Caco-2 (cell line): ENCODE data around the gene KRT15. TPM values are rescaled to one million over a fixed set of nuclear protein-coding genes. Genes with fewer than 3 reads are reported as not detected.
A peak's percentile ranks its signal among the peaks of the same experiment; 100 is the strongest.

ENCODE experiments used
- BruUV-seq: library from RNA; stranded (reverse); fragments of 400-500 nt; replicated peaks from 2 replicates; lab custom pipeline; 2021; lab: Mats Ljungman, UMichigan
- CTCF ChIA-PET: fragments of 300-600 bp; sonication (Branson Sonifier 250); formaldehyde crosslinking; loops from one replicate; lab custom pipeline; 2022; ENCODE audit warnings: antibody characterized with exemption; lab: Charles Lee
- POLR2A ChIA-PET: fragments of 300-600 bp; sonication (Branson Sonifier 250); formaldehyde crosslinking; loops from one replicate; lab custom pipeline; 2022; ENCODE audit warnings: antibody characterized with exemption; lab: Charles Lee
- DNase-seq, 2 experiments: peaks; one replicate each; pipeline versions ENCODE4 v3.0.0 to v3.0.0-alpha.2; 2020 to 2022
- H3K27me3 ChIP-seq: replicated peaks from 2 replicates; pipeline ENCODE4 v1.6.0; 2011; ENCODE audit warnings: low read length; ENCODE audit not compliant: control insufficient read depth, insufficient read depth
- H3K36me3 ChIP-seq: 2 replicates; pipeline ENCODE4 v1.5.1; 2011; ENCODE audit warnings: low read length; ENCODE audit not compliant: control insufficient read depth, insufficient read depth
- H3K4me1 ChIP-seq: fragments of 250-450 bp; sonication (Bioruptor Pico); 2 replicates; pipeline ENCODE4 v1.5.1; 2020; ENCODE audit warnings: mild to moderate bottlenecking
- H3K4me3 ChIP-seq: 2 replicates; pipeline ENCODE4 v1.5.1; 2011; ENCODE audit warnings: low read depth, mild to moderate bottlenecking, control low read depth, low read length
- H3K9me3 ChIP-seq: fragments of 250-450 bp; sonication (Bioruptor Pico); 2 replicates; pipeline ENCODE4 v1.5.1; 2020; ENCODE audit warnings: mild to moderate bottlenecking, moderate library complexity
- H3K27ac Mint-ChIP-seq: one replicate; pipeline ENCODE4 v1.8.0; 2022; ENCODE audit warnings: mixed read lengths; ENCODE audit not compliant: unreplicated experiment
- H3K27me3 Mint-ChIP-seq: one replicate; pipeline ENCODE4 v1.8.0; 2022; ENCODE audit warnings: mixed read lengths; ENCODE audit not compliant: insufficient read depth, unreplicated experiment
- H3K36me3 Mint-ChIP-seq: one replicate; pipeline ENCODE4 v1.8.0; 2022; ENCODE audit warnings: mild to moderate bottlenecking, mixed read lengths; ENCODE audit not compliant: insufficient read depth, unreplicated experiment
- H3K4me1 Mint-ChIP-seq: one replicate; pipeline ENCODE4 v1.8.0; 2022; ENCODE audit warnings: low read depth, mixed read lengths; ENCODE audit not compliant: unreplicated experiment
- H3K4me3 Mint-ChIP-seq: one replicate; pipeline ENCODE4 v1.8.0; 2022; ENCODE audit warnings: mild to moderate bottlenecking, moderate library complexity, mixed read lengths; ENCODE audit not compliant: unreplicated experiment
- H3K9me3 Mint-ChIP-seq: one replicate; pipeline ENCODE4 v1.8.0; 2022; ENCODE audit warnings: mixed read lengths; ENCODE audit not compliant: unreplicated experiment
- intact Hi-C: fragments of 100-400 bp; cut with micrococcal nuclease; formaldehyde crosslinking; loops from one replicate; pipeline ENCODE4 v1.10.0; 2022; ENCODE audit not compliant: unreplicated experiment
- total RNA-seq: library from RNA; stranded (reverse); gene quantifications from 2 replicates; pipeline ENCODE4 v1.2.3, GENCODE V29; 2022
- TF ChIP-seq, protein P1 (sequence below), 2 experiments: fragments of 200-600 bp in 1 of 2; IDR thresholded peaks; 1 replicate in 1 of 2; 2 replicates in 1 of 2; pipeline versions ENCODE4 v1.5.1 to v1.8.0; 2011 to 2022; ENCODE audit warnings: antibody characterized with exemption in 1 of 2, control low read depth in 1 of 2, inconsistent platforms in 1 of 2, low read depth in 1 of 2, low read length in 1 of 2, mild to moderate bottlenecking in 1 of 2, moderate library complexity in 1 of 2; ENCODE audit not compliant: insufficient read depth in 1 of 2, severe bottlenecking in 1 of 2, unreplicated experiment in 1 of 2

Gene KRT15
- total RNA-seq, 1 experiment from 2014 or later, result 5.3 TPM

DNA sequence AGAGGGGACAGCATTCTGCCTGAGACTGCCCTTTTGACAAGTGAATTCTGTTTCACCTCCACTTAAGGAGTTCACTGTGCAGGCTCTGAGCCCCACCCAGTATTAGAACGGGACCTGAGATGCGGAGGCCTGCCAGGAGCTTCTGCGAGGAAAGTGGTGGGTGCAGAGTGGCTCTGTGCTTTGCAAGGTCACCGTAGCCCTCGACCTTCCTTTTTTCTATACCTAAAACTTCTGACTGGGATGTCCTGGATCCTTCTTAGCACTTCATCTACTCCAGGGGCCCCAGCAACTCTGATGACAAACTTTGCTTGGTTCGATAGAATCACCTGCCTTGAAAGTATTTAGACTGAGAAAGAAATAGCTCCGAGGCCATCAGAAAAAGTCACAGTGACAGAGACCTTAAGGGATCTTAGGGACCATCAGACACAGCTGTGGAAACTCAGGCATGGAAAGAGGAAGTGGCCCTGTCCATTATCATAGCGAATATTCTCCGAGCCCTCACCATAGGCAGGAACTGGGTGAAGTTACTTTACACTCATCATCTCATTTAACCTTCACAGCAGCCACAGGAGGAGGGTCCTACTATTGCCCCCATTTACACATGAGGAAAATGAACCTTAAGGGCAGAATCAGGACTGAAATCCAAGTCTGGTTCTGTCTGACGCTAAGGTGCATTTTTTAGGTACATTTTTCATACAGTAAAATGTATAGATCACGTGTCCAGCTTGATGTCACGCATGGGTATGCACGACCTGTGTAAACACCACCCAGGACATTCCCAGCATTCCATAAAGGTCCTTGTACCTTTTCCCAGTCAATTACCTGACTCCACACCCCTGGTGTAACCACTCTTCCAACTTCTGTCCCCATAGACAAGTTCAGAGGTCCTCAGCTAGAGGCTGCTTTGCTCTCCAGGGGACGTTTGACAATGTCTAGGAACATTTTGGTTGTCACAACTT lies 12.6 kb downstream of the KRT15 start:
- DNase-seq, result peak in 1 of 2 experiments; percentile 74
- Histone ChIP-seq H3K4me3 (no peak overlapping the region), H3K27me3 (no peaks in the 10 kb centered on the region), H3K9me3 (no peaks in the 10 kb centered on the region), H3K36me3 (no peaks in the 10 kb centered on the region), H3K4me1 (peaks cover 42% of the 10 kb centered on the region)
- CTCF ChIA-PET, result interaction anchor here (0.7 to 0.9 kb wide), 2 partner anchors 43 to 804 kb away, joined by 3 to 4 read pairs; no protein-coding TSS in a partner anchor
- H3K27ac Mint-ChIP-seq, result peak overlapping the region; percentile 79
- H3K36me3 Mint-ChIP-seq, result peaks cover 6% of the 10 kb centered on the region
- H3K4me3 Mint-ChIP-seq, result no peak overlapping the region
- intact Hi-C loops, result loop anchor here (1.0 kb wide), 1 partner anchor 16 kb away; no protein-coding TSS in a partner anchor
- POLR2A ChIA-PET, result interaction anchor here (1.0 to 1.1 kb wide), 2 partner anchors 16 to 22 kb away, joined by 3 to 4 read pairs; partner anchors contain the start of gene KRT19
- peaks cover 20% of the 10 kb centered on the region for H3K4me1 Mint-ChIP-seq
- TF ChIP-seq, protein P1, sequence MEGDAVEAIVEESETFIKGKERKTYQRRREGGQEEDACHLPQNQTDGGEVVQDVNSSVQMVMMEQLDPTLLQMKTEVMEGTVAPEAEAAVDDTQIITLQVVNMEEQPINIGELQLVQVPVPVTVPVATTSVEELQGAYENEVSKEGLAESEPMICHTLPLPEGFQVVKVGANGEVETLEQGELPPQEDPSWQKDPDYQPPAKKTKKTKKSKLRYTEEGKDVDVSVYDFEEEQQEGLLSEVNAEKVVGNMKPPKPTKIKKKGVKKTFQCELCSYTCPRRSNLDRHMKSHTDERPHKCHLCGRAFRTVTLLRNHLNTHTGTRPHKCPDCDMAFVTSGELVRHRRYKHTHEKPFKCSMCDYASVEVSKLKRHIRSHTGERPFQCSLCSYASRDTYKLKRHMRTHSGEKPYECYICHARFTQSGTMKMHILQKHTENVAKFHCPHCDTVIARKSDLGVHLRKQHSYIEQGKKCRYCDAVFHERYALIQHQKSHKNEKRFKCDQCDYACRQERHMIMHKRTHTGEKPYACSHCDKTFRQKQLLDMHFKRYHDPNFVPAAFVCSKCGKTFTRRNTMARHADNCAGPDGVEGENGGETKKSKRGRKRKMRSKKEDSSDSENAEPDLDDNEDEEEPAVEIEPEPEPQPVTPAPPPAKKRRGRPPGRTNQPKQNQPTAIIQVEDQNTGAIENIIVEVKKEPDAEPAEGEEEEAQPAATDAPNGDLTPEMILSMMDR (IDR thresholded peaks at IDR 0.05; ENCODE audit: insufficient read depth in 1 of 2, low read depth in 1 of 2, low read length in 1 of 2, severe bottlenecking in 1 of 2, unreplicated experiment in 1 of 2), result no peak
- H3K27me3 Mint-ChIP-seq, result no peaks in the 10 kb centered on the region
- no peaks in the 10 kb centered on the region for H3K9me3 Mint-ChIP-seq
- no TSS peak for BruUV-seq

DNA sequence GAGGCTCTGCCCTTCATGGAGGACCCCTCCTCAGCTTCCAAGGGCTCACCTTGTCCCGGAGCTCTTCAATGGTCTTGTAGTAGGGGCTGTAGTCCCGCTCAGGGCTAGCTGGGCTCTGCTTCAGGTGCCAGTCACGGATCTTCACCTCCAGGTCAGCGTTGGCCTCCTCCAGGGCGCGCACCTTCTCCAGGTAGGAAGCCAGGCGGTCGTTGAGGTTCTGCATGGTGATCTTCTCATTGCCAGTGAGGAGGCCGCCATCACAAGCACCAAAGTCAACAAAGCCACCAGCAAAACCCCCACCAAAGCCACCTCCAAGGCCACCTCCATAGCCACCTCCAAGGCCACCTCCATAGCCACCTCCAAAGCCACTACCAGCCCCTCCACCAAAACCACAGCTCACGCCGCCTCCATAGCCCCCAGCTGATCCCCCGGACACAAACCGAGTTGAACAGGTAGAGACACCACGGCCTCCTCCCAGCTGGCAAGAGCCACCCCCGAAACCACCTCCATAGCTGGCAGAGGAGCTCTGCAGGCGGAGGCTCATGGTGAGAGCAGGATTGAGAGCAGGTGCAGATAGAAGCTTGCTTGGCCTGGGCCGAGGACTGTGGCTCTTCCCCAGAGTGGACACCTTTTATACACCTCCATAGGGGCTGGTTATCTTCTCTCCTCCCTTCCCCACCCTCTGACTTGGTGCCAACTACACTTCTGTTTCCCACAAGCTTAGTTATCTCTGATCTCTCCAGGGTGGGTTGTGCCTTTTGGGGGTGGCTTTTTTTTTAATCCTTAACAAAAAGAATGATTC lies 13.5 kb downstream of the KRT15 start, which contains the start of gene KRT13:
TSS of gene KRT13 (minus strand) at position 606 of the 802 bp plus-strand sequence. CDS start at position 544, 62 bp downstream.
- Mint-ChIP-seq H3K4me1 (peaks cover 14% of the 10 kb centered on the region), H3K9me3 (no peaks in the 10 kb centered on the region), H3K27me3 (no peaks in the 10 kb centered on the region), H3K27ac (peak within 1 kb of the TSS; percentile 79), H3K36me3 (peaks cover 6% of the 10 kb centered on the region), H3K4me3 (no peak within 1 kb of the TSS)
- H3K27me3 ChIP-seq, result no peaks in the 10 kb centered on the region
- TF ChIP-seq, protein P1 (IDR thresholded peaks at IDR 0.05; ENCODE audit: insufficient read depth in 1 of 2, low read depth in 1 of 2, low read length in 1 of 2, severe bottlenecking in 1 of 2, unreplicated experiment in 1 of 2), result no peak
- H3K4me3 ChIP-seq, result no peak within 1 kb of the TSS
- no TSS peak for BruUV-seq
- ChIA-PET CTCF (interaction anchor here (0.7 to 0.9 kb wide), 2 partner anchors 43 to 803 kb away, joined by 3 to 4 read pairs; no protein-coding TSS in a partner anchor), POLR2A (interaction anchor here (1.0 kb wide), 1 partner anchor 23 kb away, joined by 4 read pairs; the partner anchor contains the start of gene KRT19)
- no peaks in the 10 kb centered on the region for H3K36me3 ChIP-seq
- no peaks in the 10 kb centered on the region for H3K9me3 ChIP-seq
- peaks cover 33% of the 10 kb centered on the region for H3K4me1 ChIP-seq
- DNase-seq, result no peak
- intact Hi-C loops, result no loop called here
